NCI-H1436 (cell line): ENCODE measurements around the gene CEACAM20.
"Not testable (repeated sequence)": the region's sequence is repeated elsewhere in the genome, so short reads cannot be mapped to it uniquely, and the experiment has no call there.

Source experiments
- DNase-seq: peaks from one replicate; lab custom pipeline; 2025; lab: John Stamatoyannopoulos, UW

The CEACAM20 gene

GRCh38 chr19:44476559-44477408 is 52.7 kb downstream of the CEACAM20 start:
- DNase-seq, result peak; percentile 5

- not testable (repeated sequence) for DNase-seq
These were observed 60.7 kb downstream of the CEACAM20 start for GRCh38 chr19:44468730-44469129.

- not testable (repeated sequence) for DNase-seq
These were observed 66.7 kb downstream of the CEACAM20 start for GRCh38 chr19:44462600-44463286.
